Peyer's patch (tissue), 4 donors: ENCODE data around the gene VIP. TPM values are rescaled to one million over a fixed set of nuclear protein-coding genes. Genes with fewer than 3 reads are reported as not detected.
A peak's percentile ranks its signal among the peaks of the same experiment; 100 is the strongest.
"Not testable (repeated sequence)": the region's sequence is repeated elsewhere in the genome, so short reads cannot be mapped to it uniquely, and the experiment has no call there.

Experiments used
- DNase-seq, 3 donors: peaks; one replicate each; pipeline ENCODE4 v3.0.0-alpha.2; 2017 to 2019
- H3K27ac ChIP-seq, 4 donors: fragments of 200-600 bp; sonication (generic); one replicate each; pipeline ENCODE4 v1.5.1; 2016 to 2019
- H3K27me3 ChIP-seq, 2 donors: fragments of 200-600 bp; sonication (generic); one replicate each; pipeline ENCODE4 v1.5.1; 2019
- H3K36me3 ChIP-seq, 3 donors: fragments of 200-600 bp; sonication (generic); one replicate each; pipeline ENCODE4 v1.5.1; 2016 to 2019
- H3K4me1 ChIP-seq, 4 donors: fragments of 200-600 bp; sonication (generic); one replicate each; pipeline ENCODE4 v1.5.1; 2016 to 2019
- H3K4me3 ChIP-seq, 4 donors: fragments of 200-600 bp; sonication (generic); 1 replicate in 3 of 4; 2 replicates in 1 of 4; pipeline ENCODE4 v1.5.1; 2016 to 2019; ENCODE audit warnings: mild to moderate bottlenecking in 1 of 4
- H3K9me3 ChIP-seq, 4 donors: fragments of 200-600 bp; sonication (generic); one replicate each; pipeline ENCODE4 v1.5.1; 2016 to 2019; ENCODE audit warnings: mild to moderate bottlenecking in 1 of 4
- CTCF ChIP-seq, 6 experiments: fragments of 450-650 bp in 4 of 6; fragments of 200-600 bp in 2 of 6; sonication (generic) in 1 of 6; IDR thresholded peaks; one replicate each; pipeline ENCODE4 v1.5.1; 2017 to 2019; ENCODE audit warnings: antibody characterized with exemption in 6 of 6, mild to moderate bottlenecking in 3 of 6, moderate library complexity in 1 of 6
- POLR2A ChIP-seq, 2 donors: fragments of 450-650 bp; IDR thresholded peaks; one replicate each; pipeline ENCODE4 v1.5.1; 2017; ENCODE audit warnings: antibody characterized with exemption in 2 of 2, mild to moderate bottlenecking in 2 of 2, moderate library complexity in 2 of 2
- total RNA-seq, 4 donors: library from RNA; depleted of rRNA; stranded (reverse); fragments of >200 nt; gene quantifications; one replicate each; pipeline ENCODE4 v1.1.0, GENCODE V29; 2016

Gene VIP
- 10 to 100 TPM in 3 of 4 donors, 1 to 10 TPM in 1; 5.8 to 22.4 (median 12.7) TPM for total RNA-seq

- TF ChIP-seq CTCF (IDR thresholded peaks at IDR 0.05) (no peak), POLR2A (IDR thresholded peaks at IDR 0.05) (no peak)
- Histone ChIP-seq H3K27ac (no peak within 1 kb of the TSS), H3K4me1 (no peaks in the 10 kb centered on the region), H3K27me3 (no peaks in the 10 kb centered on the region), H3K9me3 (no peaks in the 10 kb centered on the region), H3K36me3 (no peaks in the 10 kb centered on the region), H3K4me3 (no peak within 1 kb of the TSS)
- no peak for DNase-seq
Measured at GRCh38 chr6:152750694-152751093, at the start of gene VIP. TSS of gene VIP (plus strand) at chr6:152750797. CDS start at chr6:152752178, 1,381 bp downstream.

- Histone ChIP-seq H3K9me3 (no peaks in the 10 kb centered on the region), H3K27ac (no peak overlapping the region), H3K4me3 (peak overlapping the region in 1 of 4 donors; percentile 11), H3K36me3 (no peaks in the 10 kb centered on the region), H3K4me1 (no peaks in the 10 kb centered on the region), H3K27me3 (no peaks in the 10 kb centered on the region)
- DNase-seq = no peak
- no peak for TF ChIP-seq CTCF (IDR thresholded peaks at IDR 0.05)
- TF ChIP-seq POLR2A (IDR thresholded peaks at IDR 0.05) = no peak
Measured at GRCh38 chr6:152701081-152701862, 49.3 kb upstream of the VIP start.

- Histone ChIP-seq H3K27me3 (no peaks in the 10 kb centered on the region), H3K4me3 (no peak overlapping the region), H3K4me1 (no peaks in the 10 kb centered on the region), H3K36me3 (no peaks in the 10 kb centered on the region), H3K9me3 (no peaks in the 10 kb centered on the region), H3K27ac (no peak overlapping the region)
- TF ChIP-seq POLR2A (IDR thresholded peaks at IDR 0.05) (no peak), CTCF (IDR thresholded peaks at IDR 0.05) (no peak)
- no peak for DNase-seq
Measured at GRCh38 chr6:152701863-152702401, 48.7 kb upstream of the VIP start.

- not testable (repeated sequence) for H3K27ac ChIP-seq, H3K27me3 ChIP-seq, H3K4me1 ChIP-seq, H3K9me3 ChIP-seq, DNase-seq, H3K36me3 ChIP-seq, H3K4me3 ChIP-seq
Measured at GRCh38 chr6:152703750-152704149, 46.8 kb upstream of the VIP start.

GRCh38 chr6:152705327-152705726, 45.3 kb upstream of the VIP start:
- no peak for DNase-seq
- no peak for TF ChIP-seq CTCF (IDR thresholded peaks at IDR 0.05)
- no peak for TF ChIP-seq POLR2A (IDR thresholded peaks at IDR 0.05)

GRCh38 chr6:152716322-152716721, 34.3 kb upstream of the VIP start:
- Histone ChIP-seq H3K27me3 (no peaks in the 10 kb centered on the region), H3K36me3 (no peaks in the 10 kb centered on the region), H3K9me3 (no peaks in the 10 kb centered on the region), H3K4me3 (no peak overlapping the region), H3K4me1 (no peaks in the 10 kb centered on the region), H3K27ac (no peak overlapping the region)
- no peak for DNase-seq
- TF ChIP-seq CTCF (IDR thresholded peaks at IDR 0.05) (no peak), POLR2A (IDR thresholded peaks at IDR 0.05) (no peak)

More at GRCh38 chr6:152705327-152705726, 45.3 kb upstream of the VIP start:
- Histone ChIP-seq H3K27ac (no peak overlapping the region), H3K36me3 (no peaks in the 10 kb centered on the region), H3K4me3 (no peak overlapping the region), H3K9me3 (no peaks in the 10 kb centered on the region), H3K4me1 (no peaks in the 10 kb centered on the region), H3K27me3 (no peaks in the 10 kb centered on the region)
